H1 (cell line): ENCODE data around the gene PIWIL1. TPM values are rescaled to one million over a fixed set of nuclear protein-coding genes. Genes with fewer than 3 reads are reported as not detected.
A peak's percentile ranks its signal among the peaks of the same experiment; 100 is the strongest.

Source experiments
- CTCF ChIA-PET: fragments of 300-600 bp; sonication (Branson Sonifier 250); formaldehyde crosslinking; loops from one replicate; lab custom pipeline; 2021; ENCODE audit not compliant: partially characterized antibody; lab: Charles Lee
- POLR2A ChIA-PET: fragments of 300-600 bp; sonication (Branson Sonifier 250); formaldehyde crosslinking; loops from one replicate; lab custom pipeline; 2021; ENCODE audit warnings: inconsistent platforms; ENCODE audit not compliant: partially characterized antibody; lab: Charles Lee
- DNase-seq, 2 experiments: peaks; one replicate each; pipeline versions ENCODE4 v3.0.0 to v3.0.0-alpha.2; 2010 to 2022; ENCODE audit warnings: low spot score in 2 of 2, low read depth in 1 of 2, mixed read lengths in 1 of 2
- FAIRE-seq: peaks from 2 replicates; lab custom pipeline; 2011; peaks lifted over from hg19 to GRCh38; lab: Jason Lieb, UNC
- H2AFZ ChIP-seq: 2 replicates; pipeline ENCODE4 v1.8.1; 2012; ENCODE audit warnings: low read length, inconsistent platforms
- H2AK5ac ChIP-seq: 2 replicates; pipeline ENCODE4 v1.6.1; 2013; ENCODE audit warnings: low read depth, low read length
- H2BK120ac ChIP-seq: replicated peaks from 2 replicates; pipeline ENCODE3; 2013; ENCODE audit warnings: low read depth, low read length, inconsistent platforms
- H2BK12ac ChIP-seq: 2 replicates; pipeline ENCODE4 v1.6.1; 2013; ENCODE audit warnings: low read depth, low read length
- H2BK15ac ChIP-seq: 2 replicates; pipeline ENCODE4 v1.6.1; 2013; ENCODE audit warnings: low read length
- H2BK20ac ChIP-seq: 2 replicates; pipeline ENCODE4 v1.6.1; 2013; ENCODE audit warnings: low read length
- H2BK5ac ChIP-seq: 2 replicates; pipeline ENCODE4 v1.6.1; 2013; ENCODE audit warnings: low read depth, low read length
- H3K14ac ChIP-seq: 2 replicates; pipeline ENCODE4 v1.6.1; 2013; ENCODE audit warnings: inconsistent platforms; ENCODE audit not compliant: insufficient read length
- H3K18ac ChIP-seq: 2 replicates; pipeline ENCODE4 v1.6.1; 2013; ENCODE audit warnings: low read length; ENCODE audit errors: extremely low read depth
- H3K23ac ChIP-seq: 2 replicates; pipeline ENCODE4 v1.6.1; 2013; ENCODE audit warnings: inconsistent platforms; ENCODE audit not compliant: insufficient read length
- H3K23me2 ChIP-seq: 2 replicates; pipeline ENCODE4 v1.6.1; 2013; ENCODE audit warnings: low read depth, low read length
- H3K27ac ChIP-seq: 2 replicates; pipeline ENCODE4 v1.6.1; 2011; ENCODE audit warnings: low read depth, low read length, inconsistent platforms
- H3K27me3 ChIP-seq, 4 experiments: replicated peaks in 1 of 4; 1 replicate in 1 of 4; 2 replicates in 3 of 4; pipeline versions ENCODE4 v1.6.1 to v1.8.1; 2011 to 2013; ENCODE audit warnings: low read length in 3 of 4, mild to moderate bottlenecking in 3 of 4, inconsistent platforms in 2 of 4, mixed read lengths in 2 of 4, moderate library complexity in 1 of 4; ENCODE audit not compliant: control insufficient read depth in 3 of 4, insufficient read depth in 3 of 4; ENCODE audit errors: extremely low read depth in 1 of 4
- H3K36me3 ChIP-seq, 4 experiments: 2 replicates each; pipeline versions ENCODE4 v1.6.1 to v1.8.1; 2011 to 2013; ENCODE audit warnings: mild to moderate bottlenecking in 4 of 4, low read length in 3 of 4, moderate library complexity in 2 of 4, control low read depth in 1 of 4, inconsistent platforms in 1 of 4; ENCODE audit not compliant: insufficient read depth in 4 of 4, control insufficient read depth in 2 of 4
- H3K4ac ChIP-seq: replicated peaks from 2 replicates; pipeline ENCODE3; 2013; ENCODE audit warnings: low read length, low read depth, mixed read lengths, inconsistent platforms; ENCODE audit not compliant: insufficient read length
- H3K4me1 ChIP-seq, 4 experiments: replicated peaks in 1 of 4; 1 replicate in 1 of 4; 2 replicates in 3 of 4; pipeline versions ENCODE4 v1.6.1 to v1.8.1; 2011 to 2013; ENCODE audit warnings: low read length in 3 of 4, inconsistent platforms in 2 of 4, mixed read lengths in 1 of 4; ENCODE audit not compliant: insufficient read depth in 4 of 4, control insufficient read depth in 3 of 4
- H3K4me2 ChIP-seq, 2 experiments: 2 replicates each; pipeline versions ENCODE4 v1.6.1 to v1.8.1; 2011 to 2013; ENCODE audit warnings: low read depth in 2 of 2, low read length in 2 of 2, control low read depth in 1 of 2, inconsistent platforms in 1 of 2, mild to moderate bottlenecking in 1 of 2; ENCODE audit not compliant: insufficient read depth in 1 of 2
- H3K4me3 ChIP-seq, 4 experiments: fragments of 200-600, 300-600 bp in 1 of 4; sonication (generic), shearing (Covaris generic), sonication (Bioruptor Twin) in 1 of 4; 2 replicates each; pipeline versions ENCODE4 v1.5.1 to v1.8.1; 2011 to 2016; ENCODE audit warnings: low read length in 4 of 4, low read depth in 3 of 4, control low read depth in 2 of 4, inconsistent platforms in 2 of 4, mild to moderate bottlenecking in 2 of 4, mixed read lengths in 1 of 4, moderate library complexity in 1 of 4; ENCODE audit not compliant: insufficient read depth in 2 of 4; ENCODE audit errors: extremely low read depth in 1 of 4
- H3K56ac ChIP-seq: replicated peaks from 2 replicates; pipeline ENCODE3; 2013; ENCODE audit warnings: low read depth, mild to moderate bottlenecking, mixed read lengths, low read length, inconsistent platforms; ENCODE audit not compliant: insufficient read length
- H3K79me1 ChIP-seq: 2 replicates; pipeline ENCODE4 v1.6.1; 2013; ENCODE audit warnings: low read depth, low read length, control low read depth
- H3K79me2 ChIP-seq, 2 experiments: 2 replicates each; pipeline versions ENCODE4 v1.6.1 to v1.8.1; 2012 to 2013; ENCODE audit warnings: low read length in 2 of 2, mild to moderate bottlenecking in 2 of 2, inconsistent platforms in 1 of 2; ENCODE audit not compliant: insufficient read depth in 2 of 2, control insufficient read depth in 1 of 2
- H3K9ac ChIP-seq, 4 experiments: replicated peaks in 1 of 4; 1 replicate in 1 of 4; 2 replicates in 3 of 4; pipeline versions ENCODE4 v1.6.1 to v1.8.1; 2011 to 2013; ENCODE audit warnings: low read depth in 3 of 4, low read length in 3 of 4, control low read depth in 2 of 4, mild to moderate bottlenecking in 2 of 4, moderate library complexity in 2 of 4, inconsistent platforms in 1 of 4; ENCODE audit errors: extremely low read depth in 1 of 4
- H3K9me3 ChIP-seq, 2 experiments: 2 replicates each; pipeline versions ENCODE4 v1.6.1 to v1.8.1; 2012 to 2013; ENCODE audit warnings: mild to moderate bottlenecking in 2 of 2, moderate library complexity in 2 of 2, control low read depth in 1 of 2, inconsistent platforms in 1 of 2, low read depth in 1 of 2, low read length in 1 of 2, mixed read lengths in 1 of 2; ENCODE audit not compliant: insufficient read depth in 2 of 2
- H4K20me1 ChIP-seq, 2 experiments: replicated peaks in 1 of 2; 2 replicates each; pipeline versions ENCODE3 to v1.8.1; 2011 to 2013; ENCODE audit warnings: inconsistent platforms in 2 of 2, low read length in 2 of 2, mild to moderate bottlenecking in 1 of 2; ENCODE audit not compliant: insufficient read depth in 2 of 2, control insufficient read depth in 1 of 2
- H4K5ac ChIP-seq: 2 replicates; pipeline ENCODE4 v1.6.1; 2013; ENCODE audit warnings: low read length, low read depth, mixed read lengths, inconsistent platforms; ENCODE audit not compliant: insufficient read length
- H4K8ac ChIP-seq: 2 replicates; pipeline ENCODE4 v1.8.0; 2013; ENCODE audit warnings: mild to moderate bottlenecking, moderate library complexity, low read length, inconsistent platforms; ENCODE audit not compliant: insufficient read depth; ENCODE audit errors: extremely low read depth
- H4K91ac ChIP-seq: replicated peaks from 2 replicates; pipeline ENCODE3; 2013; ENCODE audit warnings: low read length, mixed read lengths, inconsistent platforms; ENCODE audit not compliant: insufficient read length
- CTCF ChIP-seq, 3 experiments: IDR thresholded peaks; 1 replicate in 2 of 3; 2 replicates in 1 of 3; pipeline versions ENCODE4 v1.5.1 to v1.6.1; 2011; ENCODE audit warnings: low read length in 3 of 3, mild to moderate bottlenecking in 3 of 3, inconsistent platforms in 2 of 3, low read depth in 1 of 3, moderate library complexity in 1 of 3; ENCODE audit not compliant: insufficient read depth in 1 of 3; ENCODE audit errors: control extremely low read depth in 1 of 3
- MAFK ChIP-seq: IDR thresholded peaks from 2 replicates; pipeline ENCODE4 v1.6.1; 2012; ENCODE audit warnings: low read depth, mild to moderate bottlenecking, improper control_type of control experiment, low read length
- RAD21 ChIP-seq, 2 experiments: IDR thresholded peaks in 1 of 2; conservative IDR thresholded peaks in 1 of 2; 2 replicates each; pipeline ENCODE4 v1.6.1; 2011; ENCODE audit warnings: low read depth in 2 of 2, low read length in 2 of 2, improper control_type of control experiment in 1 of 2, inconsistent platforms in 1 of 2, mild to moderate bottlenecking in 1 of 2, moderate library complexity in 1 of 2
- SIX5 ChIP-seq: IDR thresholded peaks from 2 replicates; pipeline ENCODE4 v1.6.1; 2011; ENCODE audit warnings: mild to moderate bottlenecking, low read depth, low read length
- SP1 ChIP-seq: IDR thresholded peaks from 2 replicates; pipeline ENCODE4 v1.6.1; 2011; ENCODE audit warnings: low read depth, low read length
- SUZ12 ChIP-seq: fragments of 200-600 bp; sonication (generic); IDR thresholded peaks from 2 replicates; pipeline ENCODE4 v1.6.1; 2012; ENCODE audit warnings: mild to moderate bottlenecking, inconsistent platforms, low read length, moderate library complexity, mixed read lengths
- USF2 ChIP-seq: IDR thresholded peaks from 2 replicates; pipeline ENCODE4 v1.6.1; 2011; ENCODE audit warnings: low read length, improper control_type of control experiment
- WGBS, 2 experiments: shearing (Covaris generic) in 1 of 2; methylation state at CpG; one replicate each; pipeline versions ENCODE4 v1.1.6 to v1.1.7; 2013 to 2015; ENCODE audit warnings: low lambda C conversion rate in 2 of 2, mixed read lengths in 2 of 2, inconsistent platforms in 1 of 2, low coverage in 1 of 2, missing lambda C conversion rate in 1 of 2; ENCODE audit not compliant: insufficient replicate concordance in 2 of 2, insufficient coverage in 1 of 2, insufficient read length in 1 of 2; ENCODE audit errors: extremely low coverage in 1 of 2, missing lambda C conversion rate in 1 of 2; 5-methylcytosine and 5-hydroxymethylcytosine counted together
- polyA plus RNA-seq, 7 experiments: library from polyadenylated mRNA; depleted of rRNA in 3 of 7; stranded (reverse) in 5 of 7; unstranded in 2 of 7; fragments of >200 nt in 5 of 7; fragments of 200-250 nt in 2 of 7; gene quantifications; 1 replicate in 5 of 7; 2 replicates in 1 of 7; 4 replicates in 1 of 7; pipeline versions ENCODE4 v1.2.1 to v1.2.3, GENCODE V29; 2011 to 2013; ENCODE audit warnings: missing spikeins in 2 of 7, mixed read lengths in 2 of 7
- total RNA-seq: library from RNA; stranded (reverse); fragmentation: NEBNext Ultra II Directional; extraction: Animal tissue kit (Norgen Biotek cat#: 25700); gene quantifications from 2 replicates; pipeline ENCODE4 v1.2.1, GENCODE V29; 2021

PIWIL1 gene
- total and polyA plus RNA-seq, 2 of the 8 experiments (the other 6 are each of a cell fraction or from before 2014, with no cell fraction given), result not detected

DNA sequence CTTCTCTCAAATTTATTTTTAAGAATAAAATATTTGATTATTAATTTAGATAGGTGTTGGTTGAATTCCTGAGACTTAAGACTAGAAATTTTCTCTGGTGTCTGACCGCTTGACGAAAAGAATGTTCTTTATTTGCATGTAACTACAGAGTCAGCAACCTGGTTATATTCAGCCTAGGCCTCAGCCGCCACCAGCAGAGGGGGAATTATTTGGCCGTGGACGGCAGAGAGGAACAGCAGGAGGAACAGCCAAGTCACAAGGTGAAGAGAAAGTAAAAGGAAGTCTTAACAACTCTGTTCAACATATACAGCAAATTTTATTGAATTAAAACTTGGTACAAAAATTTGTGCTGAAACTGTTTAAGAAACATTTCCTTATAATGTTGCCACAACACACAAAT, 5.2 kb downstream of the PIWIL1 start:
- no peak overlapping the region for H2BK15ac ChIP-seq
- H3K27me3 ChIP-seq, result peaks cover 0 to 8% (median 0%) of the 10 kb centered on the region in 4 experiments; a peak in 2 of 7 replicates
- no peak overlapping the region for H3K14ac ChIP-seq
- DNase-seq (no peak), FAIRE-seq (no peak)
- H3K9ac ChIP-seq, result no peak overlapping the region
- H3K4me1 ChIP-seq, result peaks cover 0 to 3% (median 0%) of the 10 kb centered on the region in 4 experiments; a peak in 3 of 7 replicates
- H4K8ac ChIP-seq, result no peak overlapping the region
- H4K91ac ChIP-seq, result no peak overlapping the region
- no peak overlapping the region for H2BK20ac ChIP-seq
- H3K4ac ChIP-seq, result no peak overlapping the region
- H3K27ac ChIP-seq, result no peak overlapping the region
- no peaks in the 10 kb centered on the region for H3K79me1 ChIP-seq
- TF ChIP-seq SUZ12 (no peak), RAD21 (IDR thresholded peaks at IDR 0.05 in 1 of 2, conservative IDR thresholded peaks at IDR 0.05 in 1 of 2; ENCODE audit: low read depth in 2 of 2, low read length in 2 of 2) (peak; percentile 15 to 38; a peak in 3 of 4 replicates), SP1 (0 out of 2 replicates have a peak, but pooled peaks have one; percentile 12), MAFK (0 out of 2 replicates have a peak, but pooled peaks have one; percentile 4), USF2 (no peak), CTCF (IDR thresholded peaks at IDR 0.05; ENCODE audit: control extremely low read depth in 1 of 3, insufficient read depth in 1 of 3, low read depth in 1 of 3, low read length in 3 of 3) (peak; percentile 23 to 30 (median 27); a peak in 3 of 4 replicates), SIX5 (no peak)
- no peaks in the 10 kb centered on the region for H3K23me2 ChIP-seq
- peaks cover 0 to 2% of the 10 kb centered on the region in 2 experiments; a peak in 1 of 4 replicates for H3K9me3 ChIP-seq
- no peak overlapping the region for H2BK120ac ChIP-seq
- H3K56ac ChIP-seq, result no peak overlapping the region
- no peak overlapping the region for H3K23ac ChIP-seq
- H3K36me3 ChIP-seq, result no peaks in the 10 kb centered on the region
- H2AK5ac ChIP-seq, result no peak overlapping the region
- H3K79me2 ChIP-seq, result no peaks in the 10 kb centered on the region
- no peak overlapping the region for H2BK12ac ChIP-seq
- no peak overlapping the region for H3K4me3 ChIP-seq
- H3K4me2 ChIP-seq, result no peak overlapping the region
- H4K20me1 ChIP-seq, result no peaks in the 10 kb centered on the region
- 57% methylated on average over 5 of the region's 5 CpGs; no CpG with 5 or more reads in 1 of the 2 experiments for WGBS, 2 experiments
- no peak overlapping the region for H4K5ac ChIP-seq
- H2AFZ ChIP-seq, result no peak overlapping the region
- ChIA-PET CTCF (interaction anchor here (1.0 to 2.1 kb wide), 3 partner anchors 10 to 405 kb away, joined by 3 to 6 read pairs (median 3); no protein-coding TSS in a partner anchor), POLR2A (no interaction called here)
- H2BK5ac ChIP-seq, result no peak overlapping the region
- H3K18ac ChIP-seq, result no peak overlapping the region
